Measurements from ENCODE around the gene AHCTF1.

Gene AHCTF1

GRCh38 chr1:246805135-246805716, 126.5 kb downstream of the AHCTF1 start:
- no peak for DNase-seq
- in situ Hi-C loops (cut with MboI; ENCODE audit: low pct_unique_long_range_greater_than_20kb, low sequenced_read_pairs): no loop called here

DNA sequence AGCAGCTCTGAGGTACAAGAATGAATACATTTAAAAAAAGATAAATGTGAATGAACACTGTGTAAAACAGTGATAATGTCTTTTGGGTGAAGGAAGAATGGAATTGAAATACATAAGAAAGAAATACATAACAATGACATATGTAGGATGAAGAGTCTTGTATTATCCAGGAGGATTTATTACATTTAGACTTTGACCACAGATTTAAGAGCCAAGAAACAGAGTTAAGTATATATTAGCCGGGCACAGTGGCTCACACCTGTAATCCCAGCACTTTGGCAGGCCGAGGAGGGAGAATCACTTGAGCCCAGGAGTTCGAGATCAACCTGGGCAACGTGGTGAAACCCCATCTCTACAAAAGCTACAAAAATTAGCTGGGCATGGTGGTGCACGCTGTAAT, 127.9 kb downstream of the AHCTF1 start:
- in situ Hi-C loops (cut with MboI; ENCODE audit: low pct_unique_long_range_greater_than_20kb, low sequenced_read_pairs): no loop called here
- no peak for DNase-seq

DNA sequence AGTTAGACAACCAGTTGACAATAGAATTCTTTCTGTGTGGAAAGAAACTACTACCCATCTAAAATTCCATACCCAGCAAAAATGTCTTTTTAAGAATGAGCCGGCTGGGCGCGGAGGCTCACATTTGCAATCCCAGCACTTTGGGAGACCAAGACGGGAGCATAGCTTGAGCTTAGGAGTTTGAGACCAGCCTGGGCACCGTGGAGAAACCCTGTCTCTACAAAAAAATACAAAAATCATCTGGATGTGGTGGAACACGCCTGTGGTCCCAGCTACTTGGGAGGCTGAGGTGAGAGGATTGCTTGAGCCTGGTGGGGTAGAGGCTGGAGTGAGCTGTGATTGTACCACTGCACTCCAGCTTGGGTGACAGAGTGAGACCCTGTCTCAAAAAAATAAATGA, 128.4 kb downstream of the AHCTF1 start:
- no peak for DNase-seq
- in situ Hi-C loops (cut with MboI; ENCODE audit: low pct_unique_long_range_greater_than_20kb, low sequenced_read_pairs): no loop called here

DNA sequence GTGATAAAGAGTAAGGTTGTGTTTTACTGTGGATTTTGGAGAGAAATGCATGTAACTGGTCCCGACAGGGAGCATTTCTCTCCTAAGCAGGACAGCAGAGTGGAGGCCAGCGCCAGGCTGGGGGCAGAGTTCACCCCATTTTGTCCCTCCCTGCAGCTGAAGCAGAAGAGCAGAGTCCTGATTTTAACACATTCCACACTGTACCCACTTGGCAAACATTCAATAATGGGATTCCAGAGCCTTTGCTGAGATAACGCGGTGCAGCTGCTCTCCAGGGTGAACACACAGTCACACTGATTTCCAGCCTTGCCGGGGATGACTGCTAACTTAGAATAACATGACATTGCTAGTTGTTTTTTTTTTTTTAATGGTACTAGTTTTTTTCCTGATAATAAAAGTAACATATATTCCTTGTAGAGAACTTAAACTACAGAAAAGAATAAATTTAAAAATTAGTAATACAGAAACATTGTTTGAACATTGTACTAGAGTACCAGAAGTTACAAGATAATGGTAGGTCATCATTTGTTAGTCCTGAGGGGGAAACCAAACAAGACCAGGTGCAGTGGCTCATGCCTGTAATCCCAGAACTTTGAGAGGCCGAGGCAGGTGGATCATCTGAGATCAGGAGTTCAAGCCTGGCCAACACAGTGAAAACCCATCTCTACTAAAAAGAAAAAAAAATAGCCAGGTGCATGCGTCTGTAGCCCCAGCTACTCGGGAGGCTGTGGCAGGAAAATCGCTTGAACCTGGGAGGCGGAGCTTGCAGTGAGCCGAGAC, 130.3 kb downstream of the AHCTF1 start:
- in situ Hi-C loops (cut with MboI; ENCODE audit: low pct_unique_long_range_greater_than_20kb, low sequenced_read_pairs): no loop called here
- DNase-seq: no peak

- in situ Hi-C loops (cut with MboI; ENCODE audit: low pct_unique_long_range_greater_than_20kb, low sequenced_read_pairs): no loop called here
- DNase-seq: no peak
These were observed 131.0 kb downstream of the AHCTF1 start for GRCh38 chr1:246800756-246801155.

DNA sequence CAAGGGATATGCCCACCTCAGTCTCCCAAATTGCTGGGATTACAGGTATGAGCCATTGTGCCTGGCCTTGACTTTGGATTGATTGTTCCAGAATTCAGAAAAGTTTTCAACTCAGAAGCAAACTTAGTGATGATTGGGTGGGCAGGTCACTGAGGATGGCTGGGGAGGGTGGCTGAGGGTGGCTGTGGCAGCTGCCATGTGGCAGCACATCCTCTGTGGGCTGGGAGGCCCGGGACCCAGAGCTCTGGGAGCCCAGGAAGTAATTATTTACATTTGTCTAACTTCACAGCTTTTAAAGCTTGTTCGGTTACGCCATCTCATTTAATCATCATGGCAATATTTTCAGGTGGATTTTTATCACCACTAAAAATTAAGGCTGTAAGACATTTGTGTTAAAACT, 131.4 kb downstream of the AHCTF1 start:
- no peak for DNase-seq

GRCh38 chr1:246798606-246799496, 132.9 kb downstream of the AHCTF1 start:
- no peak for DNase-seq

More for the DNA sequence above, 131.4 kb downstream of the AHCTF1 start:
- in situ Hi-C loops (cut with MboI; ENCODE audit: low pct_unique_long_range_greater_than_20kb, low sequenced_read_pairs): no loop called here

DNA sequence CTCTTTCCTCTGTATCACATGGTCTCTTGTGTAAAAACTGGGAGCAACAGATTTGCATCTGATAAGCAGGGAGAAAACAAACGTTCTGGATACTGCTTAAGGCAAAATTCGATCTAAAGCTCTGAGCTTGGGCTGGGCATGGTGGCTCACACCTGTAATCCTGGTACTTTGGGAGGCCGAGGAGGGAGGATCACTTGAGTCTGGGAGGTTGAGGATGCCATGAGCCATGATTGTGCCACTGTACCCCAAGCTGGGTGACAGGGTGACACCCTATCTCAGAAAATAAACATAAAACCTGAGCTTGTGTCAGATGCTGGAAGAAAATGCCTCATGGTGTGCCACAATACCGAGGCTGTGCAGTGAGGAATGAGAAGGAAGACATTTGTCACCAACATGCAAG, 133.6 kb downstream of the AHCTF1 start:
- DNase-seq: no peak
- in situ Hi-C loops (cut with MboI; ENCODE audit: low pct_unique_long_range_greater_than_20kb, low sequenced_read_pairs): no loop called here

More at GRCh38 chr1:246798606-246799496, 132.9 kb downstream of the AHCTF1 start:
- in situ Hi-C loops (cut with MboI; ENCODE audit: low pct_unique_long_range_greater_than_20kb, low sequenced_read_pairs): no loop called here

DNA sequence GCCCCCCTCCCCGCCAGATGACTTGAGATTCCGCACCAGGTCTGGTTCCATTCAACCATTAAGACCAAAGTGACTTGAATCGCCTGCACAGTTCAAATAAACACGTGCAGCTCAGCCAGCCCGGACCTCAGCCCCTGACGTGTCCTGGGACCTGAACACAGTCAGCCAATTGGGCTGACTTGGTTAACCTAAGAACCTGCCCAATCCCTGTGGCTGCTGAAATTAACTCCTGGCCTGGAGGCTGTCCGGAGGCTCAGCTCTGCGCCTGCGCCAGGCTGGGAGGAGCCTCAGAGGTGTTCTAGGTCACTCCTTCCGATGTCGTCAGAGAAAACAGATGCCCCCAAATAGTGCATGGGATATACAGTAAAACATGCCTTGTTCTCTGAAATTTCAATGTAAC, 134.2 kb downstream of the AHCTF1 start:
- in situ Hi-C loops (cut with MboI; ENCODE audit: low pct_unique_long_range_greater_than_20kb, low sequenced_read_pairs): no loop called here
- DNase-seq: no peak

- no peak for DNase-seq
- in situ Hi-C loops (cut with MboI; ENCODE audit: low pct_unique_long_range_greater_than_20kb, low sequenced_read_pairs): no loop called here
These were observed 134.6 kb downstream of the AHCTF1 start for GRCh38 chr1:246797157-246797556.

DNA sequence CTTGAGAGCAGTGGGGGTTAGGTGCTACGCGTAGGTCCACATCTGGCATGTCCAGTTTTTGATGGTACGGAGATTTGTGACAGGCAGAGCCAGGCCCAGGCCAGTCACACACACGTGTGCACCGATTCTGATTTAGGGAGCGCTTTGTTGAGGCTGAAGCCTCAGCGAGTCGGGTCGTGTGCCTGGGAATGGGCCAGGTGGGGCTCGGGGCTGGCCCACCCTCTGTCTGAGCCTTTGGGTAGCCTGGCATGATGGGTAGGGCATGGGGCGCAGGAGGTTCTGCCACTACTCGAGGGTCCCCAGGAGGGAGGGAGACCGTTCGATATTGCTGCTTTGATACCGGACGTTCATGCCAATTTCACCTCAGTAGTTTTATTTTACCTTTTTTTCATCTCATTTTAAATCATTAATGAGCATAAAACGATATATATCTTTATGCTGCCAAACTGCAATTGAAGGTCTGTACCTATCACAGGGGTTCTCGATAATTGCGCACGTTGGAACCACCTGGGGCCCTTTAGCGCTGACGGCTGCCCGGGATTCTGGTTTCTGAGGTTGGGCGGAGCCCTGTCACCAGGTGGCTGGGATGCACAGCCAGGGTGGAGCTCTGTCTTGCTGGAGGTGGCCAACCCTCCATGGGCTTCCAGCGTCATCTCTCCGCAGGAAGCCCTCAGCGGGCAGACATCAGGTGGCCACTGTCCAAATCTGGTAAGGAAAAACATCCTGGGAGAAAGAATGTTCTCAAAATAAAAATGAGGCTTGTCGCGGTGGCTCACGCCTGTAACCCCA, 135.6 kb downstream of the AHCTF1 start:
- in situ Hi-C loops (cut with MboI; ENCODE audit: low pct_unique_long_range_greater_than_20kb, low sequenced_read_pairs): no loop called here
- no peak for DNase-seq

GRCh38 chr1:246794828-246795671, 136.7 kb downstream of the AHCTF1 start:
- no peak for DNase-seq
- in situ Hi-C loops (cut with MboI; ENCODE audit: low pct_unique_long_range_greater_than_20kb, low sequenced_read_pairs): no loop called here

- DNase-seq: no peak
- in situ Hi-C loops (cut with MboI; ENCODE audit: low pct_unique_long_range_greater_than_20kb, low sequenced_read_pairs): no loop called here
These were observed 137.5 kb downstream of the AHCTF1 start for GRCh38 chr1:246794048-246794827.

GRCh38 chr1:246793356-246793896, 138.3 kb downstream of the AHCTF1 start:
- in situ Hi-C loops (cut with MboI; ENCODE audit: low pct_unique_long_range_greater_than_20kb, low sequenced_read_pairs): no loop called here
- no peak for DNase-seq

DNA sequence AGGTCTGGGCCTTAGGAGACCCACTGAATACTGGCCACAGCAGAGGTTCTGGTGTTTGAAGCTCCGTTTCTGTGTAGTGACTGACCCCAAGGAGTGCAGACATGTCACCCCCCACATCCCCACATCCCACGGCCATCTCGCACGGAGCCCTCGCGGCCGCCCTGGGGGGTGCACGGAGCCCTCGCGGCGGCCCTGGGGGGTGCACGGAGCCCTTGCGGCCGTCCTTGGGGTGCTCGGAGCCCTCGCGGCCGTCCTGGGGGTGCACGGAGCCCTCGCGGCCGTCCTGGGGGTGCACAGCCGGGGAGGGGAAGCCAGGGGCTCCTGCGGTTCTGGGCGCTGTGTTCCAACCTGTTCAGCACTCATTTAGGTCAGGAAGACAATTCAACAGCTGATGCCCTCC, 139.1 kb downstream of the AHCTF1 start:
- in situ Hi-C loops (cut with MboI; ENCODE audit: low pct_unique_long_range_greater_than_20kb, low sequenced_read_pairs): no loop called here
- DNase-seq: no peak

- in situ Hi-C loops (cut with MboI; ENCODE audit: low pct_unique_long_range_greater_than_20kb, low sequenced_read_pairs): no loop called here
- no peak for DNase-seq
These were observed 140.3 kb downstream of the AHCTF1 start for GRCh38 chr1:246791303-246791918.

DNA sequence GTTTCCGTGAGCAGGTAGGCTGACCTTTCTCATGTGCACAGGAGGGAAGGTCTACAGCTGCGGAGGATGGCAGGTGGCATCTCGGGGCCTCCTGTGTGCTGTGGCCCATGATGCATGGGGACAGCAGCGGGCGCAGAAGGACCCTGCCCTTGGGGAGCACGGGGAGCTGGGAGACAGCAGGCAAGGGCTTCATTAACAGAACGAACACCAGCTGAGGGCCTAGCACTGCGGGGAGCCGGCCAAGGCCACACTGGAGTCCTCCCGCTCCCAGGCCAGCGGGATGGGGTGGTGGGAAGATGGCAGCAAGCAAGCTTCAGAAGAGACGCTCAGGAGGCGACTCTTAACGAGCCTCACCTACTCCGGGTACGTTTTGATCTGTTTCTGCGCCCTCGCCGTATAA, 140.9 kb downstream of the AHCTF1 start:
- no peak for DNase-seq
- in situ Hi-C loops (cut with MboI; ENCODE audit: low pct_unique_long_range_greater_than_20kb, low sequenced_read_pairs): no loop called here
